ENCODE data around the gene JSRP1.

The JSRP1 gene, protein sequence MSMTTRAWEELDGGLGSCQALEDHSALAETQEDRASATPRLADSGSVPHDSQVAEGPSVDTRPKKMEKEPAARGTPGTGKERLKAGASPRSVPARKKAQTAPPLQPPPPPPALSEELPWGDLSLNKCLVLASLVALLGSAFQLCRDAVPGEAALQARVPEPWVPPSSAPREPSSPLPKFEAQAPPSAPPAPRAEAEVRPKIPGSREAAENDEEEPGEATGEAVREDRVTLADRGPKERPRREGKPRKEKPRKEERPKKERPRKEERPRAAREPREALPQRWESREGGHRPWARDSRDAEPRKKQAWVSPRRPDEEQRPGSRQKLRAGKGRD

DNA sequence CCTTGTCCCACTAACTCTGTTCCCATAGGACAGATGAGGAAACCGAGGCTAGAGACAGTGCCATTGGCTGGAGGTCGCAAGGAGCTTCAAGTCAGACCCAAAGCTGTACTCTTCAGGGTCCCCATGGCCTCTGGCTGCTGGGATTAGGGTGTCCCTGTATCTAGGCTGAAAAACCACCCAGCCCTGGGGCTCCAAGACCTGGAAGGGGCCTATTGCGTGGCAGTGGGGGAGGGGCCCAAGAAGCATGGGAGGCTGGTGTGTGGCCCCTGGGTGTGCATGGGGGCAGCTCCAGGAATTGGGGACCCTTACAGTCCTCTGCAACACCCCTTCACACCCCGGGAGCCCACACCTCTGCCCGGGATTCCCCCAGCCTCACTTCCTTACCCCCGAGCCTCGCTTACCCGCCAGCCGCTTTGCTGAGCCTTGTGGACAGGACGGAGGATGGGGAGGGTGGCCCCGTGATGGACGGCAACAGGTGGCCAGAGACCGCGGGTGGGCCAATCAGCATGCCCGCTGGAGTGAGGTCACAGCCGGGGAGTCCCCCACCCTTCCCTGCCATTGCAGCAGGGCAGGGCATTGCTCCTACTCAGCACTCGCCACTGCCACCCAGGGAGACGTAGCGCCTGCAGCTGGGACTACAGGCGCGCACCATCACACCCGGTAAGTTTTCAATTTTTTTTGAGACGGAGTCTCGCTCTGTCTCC, at the start of gene JSRP1:
Gene JSRP1, minus strand, starts transcription at position 436 of the 704 bp plus-strand sequence. CDS start 1,103 bp downstream, outside the sequence.
- no peak for DNase-seq

GRCh38 chr19:2305452-2306280, 49.4 kb upstream of the JSRP1 start:
- no peak for DNase-seq

- no peak for DNase-seq
Observed at GRCh38 chr19:2303211-2303798, 47.1 kb upstream of the JSRP1 start.

GRCh38 chr19:2302319-2303210, 46.3 kb upstream of the JSRP1 start:
- DNase-seq = no peak

- DNase-seq = no peak
Observed at GRCh38 chr19:2300533-2300932, 44.3 kb upstream of the JSRP1 start.

DNA sequence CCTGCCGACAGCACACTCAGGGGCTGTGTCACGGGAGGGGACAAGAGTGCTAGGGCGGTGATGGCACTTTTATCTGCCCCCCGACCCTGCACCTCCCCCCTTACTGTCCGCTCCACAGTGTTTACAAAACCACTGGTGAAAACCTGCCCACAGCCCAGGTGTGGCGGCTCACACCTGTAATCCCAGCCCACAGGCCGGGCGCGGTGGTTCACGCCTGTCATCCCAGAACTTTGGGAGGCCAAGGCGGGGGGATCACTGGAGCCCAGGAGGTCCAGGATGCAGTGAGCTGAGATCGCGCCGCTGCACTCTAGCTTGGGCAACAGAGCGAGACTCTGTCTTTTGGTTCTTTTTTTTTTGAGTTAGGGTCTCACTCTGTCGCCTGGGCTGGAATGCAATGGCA, 39.9 kb upstream of the JSRP1 start:
- no peak for DNase-seq

DNA sequence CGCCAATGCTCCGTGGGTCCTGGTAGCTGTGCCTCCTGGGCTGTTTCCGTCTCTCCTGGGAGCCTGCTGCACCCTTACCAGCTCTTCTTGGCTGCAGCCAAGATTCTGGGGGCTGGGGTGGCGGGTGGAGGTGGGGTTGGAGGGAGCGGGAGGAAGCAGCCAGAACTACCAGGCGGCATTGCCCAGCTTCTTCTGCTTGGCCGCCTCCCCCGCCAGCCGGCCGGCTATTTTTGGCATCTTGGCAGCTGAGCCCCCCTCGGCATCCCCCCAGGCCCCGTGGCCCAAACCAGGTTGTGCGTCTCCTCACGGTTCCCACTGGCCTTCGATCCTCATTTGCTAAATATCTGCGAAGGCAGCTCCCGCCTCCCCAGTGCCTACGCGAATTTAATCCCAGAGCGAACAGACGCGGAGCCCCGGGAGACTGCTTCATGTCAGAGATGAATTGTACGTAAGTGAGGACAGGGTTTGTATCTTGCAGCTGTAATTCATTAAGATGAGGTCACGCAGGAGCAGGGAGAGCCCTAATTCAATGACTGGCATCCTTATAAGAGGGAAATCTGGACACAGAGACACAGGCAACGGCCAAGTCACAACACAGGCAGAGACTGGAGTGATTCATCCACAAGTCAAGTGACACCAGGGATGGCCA, 38.6 kb upstream of the JSRP1 start:
- DNase-seq = no peak

- DNase-seq = no peak
Observed at GRCh38 chr19:2291185-2291751, 35.1 kb upstream of the JSRP1 start.

DNA sequence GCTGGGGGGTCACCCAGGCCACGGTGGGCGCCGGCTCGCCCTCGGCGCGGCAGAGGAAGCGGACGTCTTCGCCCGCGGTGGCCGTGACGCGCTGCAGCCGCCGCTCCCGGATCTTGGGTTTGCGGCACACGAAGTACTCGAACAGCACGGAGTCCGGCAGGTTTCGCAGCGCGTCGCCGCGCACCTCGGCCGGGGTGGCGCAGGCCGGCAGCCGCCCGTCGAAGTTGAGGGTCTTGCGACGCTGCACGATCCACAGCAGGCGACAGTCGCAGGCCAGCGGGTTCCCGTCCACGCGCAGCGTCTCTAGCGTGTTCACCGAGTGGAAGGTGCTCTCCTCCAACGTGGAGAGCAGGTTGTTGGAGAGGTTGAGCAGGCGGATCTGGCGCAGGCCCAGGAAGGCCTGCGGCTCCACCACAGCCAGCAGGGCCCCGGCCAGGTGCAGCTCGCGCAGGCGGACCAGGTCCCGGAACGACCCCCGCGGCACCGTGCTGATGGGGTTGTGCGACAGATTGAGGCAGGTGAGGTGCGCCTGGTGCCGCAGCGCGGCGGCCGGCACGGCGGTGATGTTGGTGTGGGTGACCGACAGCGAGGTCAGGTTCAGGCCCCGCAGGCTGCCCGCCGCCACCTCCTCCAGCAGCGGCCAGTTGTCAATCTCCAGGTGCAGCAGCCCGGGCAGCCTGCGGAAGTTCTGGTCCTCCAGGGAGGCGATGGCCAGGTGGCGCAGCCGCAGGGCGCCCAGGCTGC, 34.4 kb upstream of the JSRP1 start:
- no peak for DNase-seq

DNA sequence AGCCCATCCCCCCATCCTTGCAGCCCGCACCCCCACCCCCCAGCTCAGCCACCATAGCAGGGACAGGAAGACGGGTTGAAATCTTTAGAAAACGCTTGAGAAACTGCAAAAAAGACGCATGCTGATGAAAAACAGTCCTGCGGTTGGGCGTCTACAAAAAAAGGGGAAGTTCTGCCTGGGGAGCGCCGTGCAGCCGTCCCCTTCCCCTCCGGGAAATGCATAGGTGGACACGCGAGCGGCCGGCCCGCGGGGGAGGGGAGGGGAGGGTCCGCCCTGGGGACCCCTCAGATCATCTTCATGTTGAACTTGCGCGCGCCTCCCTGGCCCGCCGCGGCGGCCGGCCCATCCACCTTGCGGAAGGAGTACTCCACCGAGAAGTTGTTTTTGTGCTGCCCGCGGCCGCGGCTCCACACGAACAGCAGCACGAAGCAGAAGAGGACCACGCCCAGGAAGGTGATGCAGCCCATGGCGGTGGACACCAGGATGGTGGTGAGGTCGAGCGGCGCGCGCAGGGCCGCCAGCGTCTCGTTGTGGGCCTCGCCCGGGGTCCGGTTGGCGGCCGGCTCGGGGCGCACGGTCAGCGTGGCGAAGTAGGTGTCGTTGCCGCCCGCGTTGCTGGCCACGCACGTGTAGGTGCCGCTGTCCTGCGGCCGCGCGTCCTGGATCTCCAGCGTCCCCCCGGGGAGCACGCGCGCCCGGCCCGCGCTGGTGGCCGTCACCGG, 33.7 kb upstream of the JSRP1 start:
- no peak for DNase-seq

- DNase-seq = no peak
Observed at GRCh38 chr19:2288818-2289713, 32.8 kb upstream of the JSRP1 start.

- DNase-seq = no peak
Observed at GRCh38 chr19:2288338-2288817, 32.2 kb upstream of the JSRP1 start.

DNA sequence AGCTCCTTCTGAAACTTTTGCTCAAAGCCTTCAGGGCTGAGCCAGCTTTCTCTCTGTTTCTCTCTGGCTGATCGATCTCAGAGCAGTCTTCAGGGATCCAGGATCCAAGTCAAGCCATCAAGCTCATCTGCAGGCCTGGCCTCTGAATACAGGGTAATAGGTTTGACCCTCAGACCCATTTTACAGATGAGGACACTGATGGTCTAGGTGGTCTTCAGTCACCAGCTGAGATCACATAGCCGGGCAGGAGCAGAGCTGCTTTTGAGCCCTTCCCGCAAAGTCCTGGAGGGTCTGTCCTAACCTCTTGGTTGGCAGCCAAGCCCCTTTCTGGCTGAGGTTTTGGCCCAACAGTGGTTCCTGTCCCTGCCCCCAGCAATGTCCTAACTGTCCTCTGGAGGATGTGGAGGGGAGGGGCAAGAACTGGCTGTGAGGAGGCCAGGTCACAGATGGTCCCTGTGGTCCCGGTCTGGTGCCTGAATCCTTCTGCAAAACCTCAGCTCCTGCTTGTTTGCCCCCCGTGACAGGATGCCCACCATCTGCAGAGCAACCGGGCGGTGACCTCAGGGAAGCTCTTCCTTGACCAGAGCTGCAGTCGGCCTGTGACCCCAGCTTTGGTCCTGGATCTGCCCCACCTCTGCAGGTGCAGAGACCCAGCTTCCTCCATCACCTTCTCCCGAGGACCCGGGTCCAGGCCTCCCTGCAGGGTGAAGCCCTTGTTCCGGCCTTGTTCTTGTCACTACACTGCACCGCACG, 31.5 kb upstream of the JSRP1 start:
- DNase-seq = no peak

DNA sequence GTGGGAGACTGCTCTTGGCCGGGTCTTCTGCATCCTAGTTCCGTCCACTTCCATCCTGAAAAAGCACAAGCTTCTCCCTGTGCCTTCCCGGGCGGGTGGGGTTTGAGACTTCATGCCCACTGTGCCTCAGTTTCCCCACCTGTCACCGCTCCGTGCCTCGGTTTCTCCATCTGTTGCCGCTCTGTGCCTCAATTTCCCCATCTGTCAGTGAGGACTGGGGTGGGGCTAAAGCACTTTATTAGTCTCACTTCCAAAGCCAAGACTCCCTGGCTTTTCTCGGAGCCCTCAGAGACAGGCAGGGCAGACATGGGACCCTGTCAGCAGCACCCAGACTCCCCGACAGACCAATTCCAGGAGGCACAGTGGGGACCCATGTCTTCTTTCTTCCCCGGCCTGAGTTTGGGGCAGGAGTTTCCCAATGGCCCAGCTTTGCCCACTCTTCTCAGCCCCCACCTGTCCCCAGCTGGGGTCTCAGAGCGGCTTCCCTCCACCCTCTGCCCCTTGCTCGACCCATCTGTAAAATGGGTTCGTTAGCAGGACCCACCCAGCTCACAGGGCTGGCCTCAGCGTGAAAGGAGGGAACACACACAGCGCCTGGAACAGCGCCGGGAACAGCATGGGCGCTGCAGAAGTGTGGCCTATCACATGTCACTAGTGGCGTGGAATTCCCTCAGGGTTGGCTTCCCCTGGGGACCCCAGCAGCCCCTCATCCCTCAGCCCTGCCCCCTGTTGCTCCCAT, 30.4 kb upstream of the JSRP1 start:
- DNase-seq = no peak

GRCh38 chr19:2283835-2284507, 27.8 kb upstream of the JSRP1 start:
- DNase-seq = no peak

GRCh38 chr19:2282862-2283237, 26.6 kb upstream of the JSRP1 start:
- no peak for DNase-seq

Measured in DMS153 (cell line).